Fibroblast of lung (primary cell): ENCODE results near the gene RERE. TPM values are rescaled to one million over a fixed set of nuclear protein-coding genes. Genes with fewer than 3 reads are reported as not detected.

Experiments used
- DNase-seq, 2 donors: peaks; one replicate each; pipeline versions ENCODE4 v3.0.0 to v3.0.0-alpha.2; 2010; ENCODE audit warnings: low read depth in 2 of 2
- H2AFZ ChIP-seq: 2 replicates; pipeline ENCODE4 v1.5.1; 2012; ENCODE audit warnings: low read length, control low read depth, inconsistent platforms
- H3K27ac ChIP-seq: 2 replicates; pipeline ENCODE4 v1.5.1; 2011; ENCODE audit warnings: low read length, control low read depth; ENCODE audit not compliant: insufficient read depth
- H3K27me3 ChIP-seq: 2 replicates; pipeline ENCODE4 v1.5.1; 2011; ENCODE audit warnings: mild to moderate bottlenecking, low read length; ENCODE audit not compliant: control insufficient read depth, insufficient read depth
- H3K36me3 ChIP-seq: 2 replicates; pipeline ENCODE4 v1.5.1; 2011; ENCODE audit warnings: low read length; ENCODE audit not compliant: control insufficient read depth, insufficient read depth
- H3K4me1 ChIP-seq: 2 replicates; pipeline ENCODE4 v1.5.1; 2011; ENCODE audit warnings: low read length; ENCODE audit not compliant: control insufficient read depth, insufficient read depth; ENCODE audit errors: extremely low read depth
- H3K4me2 ChIP-seq: 2 replicates; pipeline ENCODE4 v1.5.1; 2011; ENCODE audit warnings: low read length, control low read depth; ENCODE audit not compliant: insufficient read depth; ENCODE audit errors: extremely low read depth
- H3K4me3 ChIP-seq, 4 experiments: fragments of 200-600 bp in 1 of 4; sonication (generic) in 1 of 4; replicated peaks in 1 of 4; 2 replicates each; pipeline ENCODE4 v1.5.1; 2011 to 2016; ENCODE audit warnings: low read length in 4 of 4, low read depth in 3 of 4, mild to moderate bottlenecking in 3 of 4, control low read depth in 2 of 4, inconsistent platforms in 1 of 4, mixed read lengths in 1 of 4; ENCODE audit not compliant: insufficient read depth in 1 of 4; ENCODE audit errors: control extremely low read depth in 1 of 4
- H3K79me2 ChIP-seq: 2 replicates; pipeline ENCODE4 v1.5.1; 2012; ENCODE audit warnings: mild to moderate bottlenecking, low read length, inconsistent platforms; ENCODE audit not compliant: control insufficient read depth, insufficient read depth
- H3K9ac ChIP-seq: 2 replicates; pipeline ENCODE4 v1.5.1; 2011; ENCODE audit warnings: mild to moderate bottlenecking, low read length, control low read depth; ENCODE audit not compliant: insufficient read depth
- H3K9me3 ChIP-seq: 2 replicates; pipeline ENCODE4 v1.5.1; 2012; ENCODE audit warnings: low read depth, low read length; ENCODE audit not compliant: control insufficient read depth, insufficient read depth
- H4K20me1 ChIP-seq: 2 replicates; pipeline ENCODE4 v1.5.1; 2011; ENCODE audit warnings: low read length; ENCODE audit not compliant: control insufficient read depth, insufficient read depth; ENCODE audit errors: extremely low read depth
- CTCF ChIP-seq, 2 donors: IDR thresholded peaks in 1 of 2; conservative IDR thresholded peaks in 1 of 2; 1 replicate in 1 of 2; 2 replicates in 1 of 2; pipeline ENCODE4 v1.5.1; 2011 to 2012; ENCODE audit warnings: low read length in 2 of 2, control low read depth in 1 of 2, inconsistent platforms in 1 of 2, low read depth in 1 of 2, mild to moderate bottlenecking in 1 of 2
- EZH2 ChIP-seq: IDR thresholded peaks from 2 replicates; pipeline ENCODE4 v1.5.1; 2012; ENCODE audit warnings: low read length, control low read depth, mild to moderate bottlenecking; ENCODE audit errors: missing control alignments
- polyA plus RNA-seq, 2 donors: library from polyadenylated mRNA; depleted of rRNA in 1 of 2; stranded (reverse) in 1 of 2; unstranded in 1 of 2; fragments of >200 nt; gene quantifications; 2 replicates each; pipeline ENCODE4 v1.2.1, GENCODE V29; 2011 to 2012; ENCODE audit warnings: missing spikeins in 1 of 2
- total RNA-seq: library from RNA; depleted of rRNA; stranded (reverse); fragments of >200 nt; gene quantifications from 2 replicates; pipeline ENCODE4 v1.2.1, GENCODE V29; 2014

Gene RERE
- total and polyA plus RNA-seq, 2 donors (not counting 1 experiment from before 2014, with no cell fraction given), result 3.7 to 51.0 TPM

- Histone ChIP-seq H2AFZ (no peak overlapping the region), H3K4me1 (peaks cover 9% of the 10 kb centered on the region), H3K9me3 (no peaks in the 10 kb centered on the region), H3K9ac (no peak overlapping the region), H3K4me3 (no peak overlapping the region), H3K36me3 (peaks cover 18% of the 10 kb centered on the region), H3K27ac (peak overlapping the region; percentile 34), H4K20me1 (no peaks in the 10 kb centered on the region), H3K27me3 (no peaks in the 10 kb centered on the region), H3K4me2 (no peak overlapping the region), H3K79me2 (no peaks in the 10 kb centered on the region)
- DNase-seq, result no peak
- TF ChIP-seq EZH2 (no peak), CTCF (conservative IDR thresholded peaks at IDR 0.05 in 1 of 2, IDR thresholded peaks at IDR 0.05 in 1 of 2; ENCODE audit: low read depth in 1 of 2, low read length in 2 of 2) (no peak)
These were observed 465.0 kb downstream of the RERE start for GRCh38 chr1:8352471-8352845.

- Histone ChIP-seq H3K79me2 (no peaks in the 10 kb centered on the region), H3K4me1 (peaks cover 9% of the 10 kb centered on the region), H2AFZ (no peak overlapping the region), H3K27me3 (no peaks in the 10 kb centered on the region), H3K9me3 (no peaks in the 10 kb centered on the region), H3K4me3 (no peak overlapping the region), H3K9ac (no peak overlapping the region), H3K4me2 (no peak overlapping the region), H3K27ac (no peak overlapping the region), H4K20me1 (no peaks in the 10 kb centered on the region), H3K36me3 (peaks cover 16% of the 10 kb centered on the region)
- no peak for DNase-seq
- no peak for TF ChIP-seq EZH2
- TF ChIP-seq CTCF (conservative IDR thresholded peaks at IDR 0.05 in 1 of 2, IDR thresholded peaks at IDR 0.05 in 1 of 2; ENCODE audit: low read depth in 1 of 2, low read length in 2 of 2), result peak; percentile 38 to 72
These were observed 465.6 kb downstream of the RERE start for GRCh38 chr1:8351693-8352470.

GRCh38 chr1:8350914-8351684 is 466.3 kb downstream of the RERE start:
- Histone ChIP-seq H3K9ac (no peak overlapping the region), H3K4me1 (peaks cover 9% of the 10 kb centered on the region), H4K20me1 (no peaks in the 10 kb centered on the region), H3K9me3 (no peaks in the 10 kb centered on the region), H2AFZ (no peak overlapping the region), H3K36me3 (peaks cover 10% of the 10 kb centered on the region), H3K4me2 (no peak overlapping the region), H3K79me2 (no peaks in the 10 kb centered on the region), H3K4me3 (no peak overlapping the region), H3K27me3 (no peaks in the 10 kb centered on the region), H3K27ac (no peak overlapping the region)
- no peak for TF ChIP-seq EZH2
- no peak for TF ChIP-seq CTCF (conservative IDR thresholded peaks at IDR 0.05 in 1 of 2, IDR thresholded peaks at IDR 0.05 in 1 of 2; ENCODE audit: low read depth in 1 of 2, low read length in 2 of 2)
- DNase-seq, result no peak
